GM21576 (cell line): Measurements from ENCODE around the gene SYK.

Experiments
- ATAC-seq: cut with Tn5 transposase; IDR thresholded peaks from one replicate; pipeline ENCODE4 v1.9.1; 2021; ENCODE audit warnings: mild to moderate bottlenecking, moderate library complexity; ENCODE audit not compliant: unreplicated experiment

Gene SYK

GRCh38 chr9:90900130-90900529 lies 98.5 kb downstream of the SYK start:
- ATAC-seq, result no peak

DNA sequence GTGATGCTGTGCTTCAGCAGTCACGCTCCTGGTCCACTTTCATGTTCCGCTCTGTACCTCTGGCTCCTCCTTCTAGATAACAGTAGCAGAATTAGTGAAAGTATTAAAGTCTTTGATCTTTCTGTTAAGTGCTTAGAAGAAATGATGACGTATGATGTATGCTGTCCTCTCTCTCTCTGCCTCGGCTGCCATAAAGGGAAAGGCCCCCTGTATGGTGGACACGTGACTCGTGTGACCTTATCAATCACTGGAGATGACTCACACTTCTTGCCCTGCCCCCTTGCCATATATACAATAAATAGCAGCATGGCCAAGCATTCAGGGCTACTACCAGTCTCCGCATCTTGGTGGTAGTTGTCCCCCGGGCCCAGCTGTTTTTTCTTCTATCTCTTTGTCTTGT lies 100.3 kb downstream of the SYK start:
- ATAC-seq, result no peak

DNA sequence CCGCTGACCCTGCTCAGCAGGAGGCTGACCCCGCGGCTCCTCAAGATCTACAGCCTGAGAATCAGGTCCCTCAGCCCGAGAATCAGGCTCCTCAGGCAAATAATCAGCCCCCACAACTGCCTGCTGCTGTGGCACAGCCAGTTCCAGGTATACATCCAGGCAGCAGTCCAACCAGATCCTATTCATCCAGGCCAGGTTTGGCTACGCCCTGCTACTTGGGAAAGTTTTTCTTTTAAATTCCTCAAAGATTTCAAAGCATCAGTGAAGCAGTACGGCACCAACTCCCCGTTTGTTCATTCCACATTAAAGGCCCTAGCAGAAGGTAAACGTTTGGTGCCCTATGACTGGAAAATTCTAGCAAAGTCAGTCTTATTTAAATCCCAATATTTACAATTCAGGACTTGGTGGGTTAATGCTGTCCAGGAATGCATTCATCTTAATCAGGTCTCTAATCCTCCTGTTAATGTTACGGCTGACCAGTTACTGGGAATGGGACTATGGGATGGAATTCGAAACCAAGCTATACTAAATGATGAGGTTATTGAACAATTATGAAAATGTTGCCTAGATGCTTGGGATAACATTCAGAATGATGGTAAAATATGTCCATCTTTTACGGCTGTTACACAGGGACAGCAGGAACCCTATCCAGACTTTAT lies 102.3 kb downstream of the SYK start:
- no peak for ATAC-seq

DNA sequence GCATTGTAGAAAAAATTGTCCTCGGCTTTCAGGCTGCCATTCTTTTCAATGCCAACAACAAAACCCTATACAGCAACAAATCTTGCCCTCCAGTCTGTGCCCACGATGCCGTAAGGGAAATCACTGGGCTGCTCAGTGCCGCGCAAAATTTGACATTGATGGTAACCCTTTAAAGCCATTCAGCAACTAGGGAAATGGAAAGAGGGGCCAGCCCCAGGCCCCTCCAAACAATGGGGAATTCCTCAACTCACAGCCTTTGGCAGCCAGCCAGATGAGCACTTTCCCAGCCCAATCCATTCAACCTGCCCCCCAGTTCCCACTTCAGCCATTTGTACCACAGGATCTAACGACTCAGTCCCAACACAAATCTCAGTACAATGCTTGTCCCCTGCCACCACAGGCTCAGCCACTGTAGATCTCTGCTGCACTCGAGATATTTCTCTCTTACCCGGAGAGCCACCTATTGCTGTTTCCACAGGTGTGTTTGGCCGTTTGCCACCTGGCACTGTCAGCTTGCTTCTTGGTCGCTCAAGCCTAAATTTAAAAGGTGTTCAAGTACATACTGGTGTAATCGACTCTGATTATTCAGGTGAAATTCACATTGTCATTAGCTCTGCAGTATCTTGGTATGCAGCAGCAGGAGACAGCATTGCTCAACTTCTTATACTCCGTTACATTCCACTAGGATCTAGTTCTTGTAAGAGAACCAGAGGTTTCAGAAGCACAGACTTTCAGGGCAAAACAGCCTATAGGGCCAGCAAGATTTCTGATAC lies 103.3 kb downstream of the SYK start:
- ATAC-seq, result no peak

- no peak for ATAC-seq
Measured at GRCh38 chr9:90905822-90906221, 104.2 kb downstream of the SYK start.

- ATAC-seq, result no peak
Measured at GRCh38 chr9:90906316-90907055, 104.9 kb downstream of the SYK start.

DNA sequence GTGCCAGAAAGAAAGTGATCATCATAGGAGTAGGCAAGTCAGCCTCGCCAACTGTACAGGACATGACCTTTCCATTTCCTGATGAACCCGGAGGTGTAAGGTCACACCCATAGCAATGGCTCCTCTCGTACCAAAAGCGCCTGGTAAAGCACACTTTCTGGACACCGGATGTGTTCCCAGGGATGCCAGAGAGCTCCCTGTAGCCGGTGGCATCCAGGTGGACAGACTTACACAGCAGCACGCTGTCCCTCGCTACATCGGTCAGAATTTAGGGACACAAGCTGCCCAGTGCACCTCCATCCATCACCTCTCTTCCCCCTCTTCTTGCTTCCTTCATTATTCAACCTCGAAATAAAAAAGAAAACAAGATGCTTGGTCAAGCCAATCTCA lies 105.4 kb downstream of the SYK start:
- no peak for ATAC-seq

GRCh38 chr9:90907790-90908189 lies 106.2 kb downstream of the SYK start:
- ATAC-seq, result no peak

DNA sequence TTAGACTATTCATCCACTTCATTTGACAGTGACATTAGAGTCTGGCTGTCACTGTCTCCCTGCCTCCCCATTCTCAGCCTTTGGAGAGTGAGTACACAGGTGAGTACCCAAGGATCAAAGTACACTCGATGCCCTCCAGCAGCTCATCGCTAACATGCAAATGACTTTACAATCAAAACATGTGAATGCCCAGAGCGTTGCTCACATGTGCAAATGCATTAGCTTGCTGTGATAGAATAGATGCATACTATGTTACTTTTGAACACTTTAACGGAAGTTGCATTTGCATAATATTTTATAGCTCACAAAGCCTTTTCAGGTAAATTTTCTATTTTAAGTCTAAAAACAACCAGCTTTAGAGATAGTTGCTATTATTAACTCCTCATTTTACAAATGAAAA lies 107.6 kb downstream of the SYK start:
- peak; percentile 49 for ATAC-seq

DNA sequence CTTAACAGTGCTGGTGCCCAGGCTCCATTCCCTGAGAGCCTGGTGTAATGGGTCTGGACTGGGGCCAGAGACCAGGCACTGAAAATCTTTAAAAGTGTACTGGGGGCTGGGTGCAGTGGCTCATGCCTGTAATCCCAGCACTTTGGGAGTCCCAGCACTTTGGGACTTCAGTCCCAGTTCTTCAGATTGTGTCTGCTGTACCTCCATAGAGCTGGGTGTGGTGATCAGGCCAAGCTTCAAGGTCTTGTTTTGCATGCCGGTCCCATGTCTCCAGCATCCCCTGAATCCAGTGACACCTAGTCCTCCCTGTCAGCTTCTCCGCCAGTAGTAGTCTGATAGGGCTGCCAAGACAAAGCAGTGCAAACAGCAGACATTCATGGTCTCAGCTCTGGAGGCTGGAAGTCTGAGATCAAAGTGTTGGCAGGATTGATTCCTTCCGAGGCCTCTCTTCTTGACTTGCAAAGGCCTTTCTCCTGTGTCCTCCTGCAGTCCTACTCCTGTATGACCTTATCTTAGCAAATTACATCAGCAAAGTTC lies 108.2 kb downstream of the SYK start:
- ATAC-seq, result no peak

DNA sequence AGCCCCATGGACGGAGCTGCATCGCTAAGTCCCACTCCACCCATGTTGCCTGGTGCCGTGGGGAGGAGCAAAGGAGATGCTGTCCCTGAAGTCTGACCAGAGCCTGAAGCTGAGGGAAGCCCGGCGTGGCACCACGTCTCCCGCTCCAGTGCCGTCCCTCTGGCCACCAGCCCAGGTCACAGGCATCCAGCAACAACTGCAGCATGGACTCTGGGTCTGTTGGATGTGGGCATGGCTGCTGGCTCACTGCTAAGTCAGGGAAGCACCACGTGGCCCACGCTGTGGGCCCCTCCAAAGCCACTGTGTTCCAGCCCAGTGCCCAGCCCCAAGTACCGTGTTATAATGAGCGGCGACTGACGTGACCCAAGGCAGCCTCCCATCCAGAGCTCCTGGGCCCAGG lies 112.6 kb downstream of the SYK start:
- no peak for ATAC-seq

GRCh38 chr9:90914868-90915483 lies 113.4 kb downstream of the SYK start:
- ATAC-seq, result peak; percentile 77

- no peak for ATAC-seq
Measured at GRCh38 chr9:90915693-90916092, 114.1 kb downstream of the SYK start.

- ATAC-seq, result no peak
Measured at GRCh38 chr9:90916147-90916734, 114.6 kb downstream of the SYK start.

DNA sequence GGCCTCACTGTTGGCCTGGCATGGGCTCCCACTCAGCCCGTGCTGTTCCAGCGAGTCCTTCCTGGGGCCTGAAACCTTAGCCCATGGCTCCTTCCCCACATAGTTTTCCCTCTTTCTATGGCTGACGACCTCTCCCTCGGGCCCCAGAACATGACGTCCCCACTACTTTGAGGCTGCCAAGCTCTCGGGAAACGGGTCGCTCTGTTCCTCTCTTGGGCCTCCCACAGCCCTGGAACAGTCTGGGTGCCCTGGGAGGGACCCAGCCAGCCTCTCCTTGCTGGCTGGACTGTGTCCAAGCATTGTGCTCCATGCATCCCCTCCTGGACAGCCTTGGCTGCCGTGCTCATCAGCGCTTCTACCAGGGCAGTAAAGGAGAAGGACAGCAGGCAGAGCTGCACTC lies 118.3 kb downstream of the SYK start:
- no peak for ATAC-seq

DNA sequence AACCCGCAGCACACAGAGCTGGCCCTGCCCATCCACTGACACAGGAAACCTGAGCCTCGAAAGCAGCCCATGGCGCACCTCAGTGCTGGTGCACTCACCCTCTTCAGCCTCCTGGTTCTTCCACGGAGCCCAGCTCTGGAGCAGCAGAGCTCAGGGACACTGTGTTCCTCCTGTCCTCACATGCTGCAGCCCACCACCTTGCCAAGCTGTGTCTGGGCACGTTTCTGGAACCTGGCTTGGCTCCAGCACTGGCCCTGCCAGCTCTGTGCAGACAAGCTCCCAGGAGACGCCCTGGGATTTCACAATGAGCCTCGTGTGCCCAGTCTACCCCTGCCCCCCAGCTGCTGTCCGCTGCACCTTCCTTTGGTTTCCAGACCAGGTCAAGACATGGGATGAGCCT lies 119.5 kb downstream of the SYK start:
- ATAC-seq, result no peak

- no peak for ATAC-seq
Measured at GRCh38 chr9:90921969-90922368, 120.3 kb downstream of the SYK start.

- no peak for ATAC-seq
Measured at GRCh38 chr9:90925581-90926257, 124.1 kb downstream of the SYK start.

DNA sequence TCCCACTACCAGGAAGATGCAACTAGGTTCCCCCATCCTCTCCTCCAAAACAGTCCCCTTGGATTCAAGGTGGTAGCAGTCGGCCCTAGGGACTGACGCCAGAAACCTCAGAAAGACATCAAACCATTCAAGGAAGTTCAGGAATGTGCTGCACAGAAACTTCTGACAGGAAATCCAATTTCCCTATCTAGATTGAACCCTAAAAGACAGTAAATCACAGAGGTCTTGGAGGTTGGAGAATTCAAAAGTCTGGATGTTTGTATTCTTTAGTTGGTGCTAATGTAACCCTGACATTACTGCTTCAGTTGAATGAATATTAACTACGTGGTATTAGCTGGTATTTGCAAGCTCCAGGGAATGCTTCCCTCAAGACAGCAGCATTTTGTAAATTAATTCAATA lies 125.3 kb downstream of the SYK start:
- no peak for ATAC-seq

DNA sequence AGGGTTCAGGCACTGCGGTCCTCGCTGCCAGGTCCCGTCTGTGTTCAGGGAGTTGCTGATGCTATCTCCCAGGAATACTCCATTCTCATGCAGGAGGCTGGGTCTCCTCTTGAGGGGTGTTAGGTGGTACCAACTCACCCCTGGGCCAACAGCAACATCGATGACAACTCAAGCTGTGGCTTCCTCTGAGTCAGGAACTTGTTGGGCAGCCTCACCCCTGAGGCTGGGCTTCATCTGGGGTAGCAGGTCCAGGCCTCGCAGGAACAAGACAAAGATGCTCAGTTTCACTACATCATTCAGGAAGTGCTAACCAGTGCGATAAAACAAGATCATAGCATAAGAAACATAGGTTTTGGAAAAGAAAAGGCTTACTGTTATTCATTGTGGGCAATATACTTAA lies 125.9 kb downstream of the SYK start:
- ATAC-seq, result no peak
